ENCODE results near the gene WDR93.

Gene WDR93

GRCh38 chr15:89790206-89790605, 99.6 kb downstream of the WDR93 start:
- no peak for DNase-seq (ENCODE audit: low spot score)

- DNase-seq (ENCODE audit: low spot score): no peak
Observed at GRCh38 chr15:89790661-89791060, 100.0 kb downstream of the WDR93 start.

- no peak for DNase-seq (ENCODE audit: low spot score)
Observed at GRCh38 chr15:89792106-89792805, 101.6 kb downstream of the WDR93 start.
